RWPE1 (cell line): ENCODE data around the gene CD34.

Experiments
- CTCF ChIA-PET: fragments of 350-600 bp; sonication (Branson Sonifier 250); formaldehyde crosslinking; extraction: SDS; loops from one replicate; lab custom pipeline; 2021; lab: Yijun Ruan, JAX
- POLR2A ChIA-PET: fragments of 400-600 bp; formaldehyde crosslinking; extraction: SDS; loops from one replicate; lab custom pipeline; 2020; ENCODE audit warnings: antibody characterized with exemption; ENCODE audit not compliant: low non-redundant PET; lab: Yijun Ruan, JAX
- DNase-seq: peaks from one replicate; pipeline ENCODE4 v3.0.0; 2012; ENCODE audit warnings: low spot score
- H3K27ac ChIP-seq: fragments of 450-650 bp; 2 replicates; pipeline ENCODE4 v1.5.1; 2017
- CTCF ChIP-seq: fragments of 450-650 bp; conservative IDR thresholded peaks from 2 replicates; pipeline ENCODE4 v1.5.1; 2017; ENCODE audit warnings: low read depth, mild to moderate bottlenecking

Gene CD34

GRCh38 chr1:207890136-207890738 is 20.7 kb downstream of the CD34 start:
- DNase-seq: peak; percentile 58
- peak overlapping the region; percentile 48; the same call in 1 of the 2 replicates for H3K27ac ChIP-seq
- POLR2A ChIA-PET: no interaction called here
- no peak for TF ChIP-seq CTCF
- CTCF ChIA-PET: no interaction called here

- no peak overlapping the region for H3K27ac ChIP-seq
- ChIA-PET CTCF (interaction anchor here (0.6 kb wide), 1 partner anchor 807 kb away, joined by 3 read pairs; no protein-coding TSS in a partner anchor), POLR2A (no interaction called here)
- TF ChIP-seq CTCF: no peak
- no peak for DNase-seq
Observed at GRCh38 chr1:207888652-207889051, 22.3 kb downstream of the CD34 start.

- DNase-seq: no peak
- no peak overlapping the region for H3K27ac ChIP-seq
- ChIA-PET CTCF (interaction anchor here (1.3 to 1.8 kb wide), 3 partner anchors 10 to 19 kb away, joined by 3 to 7 read pairs (median 4); no protein-coding TSS in a partner anchor), POLR2A (interaction anchor here (0.7 kb wide), 1 partner anchor 333 kb away, joined by 4 read pairs; no protein-coding TSS in a partner anchor)
- no peak for TF ChIP-seq CTCF
Observed at GRCh38 chr1:207887542-207888201, 23.3 kb downstream of the CD34 start.

GRCh38 chr1:207886227-207886626 is 24.7 kb downstream of the CD34 start:
- DNase-seq: no peak
- ChIA-PET CTCF (interaction anchor here (1.0 to 2.6 kb wide), 6 partner anchors 11 to 366 kb away, joined by 3 to 7 read pairs (median 4); no protein-coding TSS in a partner anchor), POLR2A (no interaction called here)
- H3K27ac ChIP-seq: no peak overlapping the region
- no peak for TF ChIP-seq CTCF

GRCh38 chr1:207885129-207886032 is 25.5 kb downstream of the CD34 start:
- TF ChIP-seq CTCF: peak; percentile 87
- ChIA-PET CTCF (interaction anchor here (0.5 to 2.7 kb wide), 18 partner anchors 10 to 367 kb away, joined by 3 to 30 read pairs (median 5); no protein-coding TSS in a partner anchor), POLR2A (no interaction called here)
- DNase-seq: peak; percentile 79
- H3K27ac ChIP-seq: no peak overlapping the region
